H1 (cell line): Measurements from ENCODE around the gene RNASE12. TPM values are rescaled to one million over a fixed set of nuclear protein-coding genes. Genes with fewer than 3 reads are reported as not detected.

Source experiments
- CTCF ChIA-PET: fragments of 300-600 bp; sonication (Branson Sonifier 250); formaldehyde crosslinking; loops from one replicate; lab custom pipeline; 2021; ENCODE audit not compliant: partially characterized antibody; lab: Charles Lee
- POLR2A ChIA-PET: fragments of 300-600 bp; sonication (Branson Sonifier 250); formaldehyde crosslinking; loops from one replicate; lab custom pipeline; 2021; ENCODE audit warnings: inconsistent platforms; ENCODE audit not compliant: partially characterized antibody; lab: Charles Lee
- DNase-seq, 2 experiments: peaks; one replicate each; pipeline versions ENCODE4 v3.0.0 to v3.0.0-alpha.2; 2010 to 2022; ENCODE audit warnings: low spot score in 2 of 2, low read depth in 1 of 2, mixed read lengths in 1 of 2
- FAIRE-seq: peaks from 2 replicates; lab custom pipeline; 2011; peaks lifted over from hg19 to GRCh38; lab: Jason Lieb, UNC
- H2AFZ ChIP-seq: 2 replicates; pipeline ENCODE4 v1.8.1; 2012; ENCODE audit warnings: low read length, inconsistent platforms
- H2AK5ac ChIP-seq: 2 replicates; pipeline ENCODE4 v1.6.1; 2013; ENCODE audit warnings: low read depth, low read length
- H2BK120ac ChIP-seq: replicated peaks from 2 replicates; pipeline ENCODE3; 2013; ENCODE audit warnings: low read depth, low read length, inconsistent platforms
- H2BK12ac ChIP-seq: 2 replicates; pipeline ENCODE4 v1.6.1; 2013; ENCODE audit warnings: low read depth, low read length
- H2BK15ac ChIP-seq: 2 replicates; pipeline ENCODE4 v1.6.1; 2013; ENCODE audit warnings: low read length
- H2BK20ac ChIP-seq: 2 replicates; pipeline ENCODE4 v1.6.1; 2013; ENCODE audit warnings: low read length
- H2BK5ac ChIP-seq: 2 replicates; pipeline ENCODE4 v1.6.1; 2013; ENCODE audit warnings: low read depth, low read length
- H3K14ac ChIP-seq: 2 replicates; pipeline ENCODE4 v1.6.1; 2013; ENCODE audit warnings: inconsistent platforms; ENCODE audit not compliant: insufficient read length
- H3K18ac ChIP-seq: 2 replicates; pipeline ENCODE4 v1.6.1; 2013; ENCODE audit warnings: low read length; ENCODE audit errors: extremely low read depth
- H3K23ac ChIP-seq: 2 replicates; pipeline ENCODE4 v1.6.1; 2013; ENCODE audit warnings: inconsistent platforms; ENCODE audit not compliant: insufficient read length
- H3K23me2 ChIP-seq: 2 replicates; pipeline ENCODE4 v1.6.1; 2013; ENCODE audit warnings: low read depth, low read length
- H3K27ac ChIP-seq: 2 replicates; pipeline ENCODE4 v1.6.1; 2011; ENCODE audit warnings: low read depth, low read length, inconsistent platforms
- H3K27me3 ChIP-seq, 4 experiments: replicated peaks in 1 of 4; 1 replicate in 1 of 4; 2 replicates in 3 of 4; pipeline versions ENCODE4 v1.6.1 to v1.8.1; 2011 to 2013; ENCODE audit warnings: low read length in 3 of 4, mild to moderate bottlenecking in 3 of 4, inconsistent platforms in 2 of 4, mixed read lengths in 2 of 4, moderate library complexity in 1 of 4; ENCODE audit not compliant: control insufficient read depth in 3 of 4, insufficient read depth in 3 of 4; ENCODE audit errors: extremely low read depth in 1 of 4
- H3K36me3 ChIP-seq, 4 experiments: 2 replicates each; pipeline versions ENCODE4 v1.6.1 to v1.8.1; 2011 to 2013; ENCODE audit warnings: mild to moderate bottlenecking in 4 of 4, low read length in 3 of 4, moderate library complexity in 2 of 4, control low read depth in 1 of 4, inconsistent platforms in 1 of 4; ENCODE audit not compliant: insufficient read depth in 4 of 4, control insufficient read depth in 2 of 4
- H3K4ac ChIP-seq: replicated peaks from 2 replicates; pipeline ENCODE3; 2013; ENCODE audit warnings: low read length, low read depth, mixed read lengths, inconsistent platforms; ENCODE audit not compliant: insufficient read length
- H3K4me1 ChIP-seq, 4 experiments: replicated peaks in 1 of 4; 1 replicate in 1 of 4; 2 replicates in 3 of 4; pipeline versions ENCODE4 v1.6.1 to v1.8.1; 2011 to 2013; ENCODE audit warnings: low read length in 3 of 4, inconsistent platforms in 2 of 4, mixed read lengths in 1 of 4; ENCODE audit not compliant: insufficient read depth in 4 of 4, control insufficient read depth in 3 of 4
- H3K4me2 ChIP-seq, 2 experiments: 2 replicates each; pipeline versions ENCODE4 v1.6.1 to v1.8.1; 2011 to 2013; ENCODE audit warnings: low read depth in 2 of 2, low read length in 2 of 2, control low read depth in 1 of 2, inconsistent platforms in 1 of 2, mild to moderate bottlenecking in 1 of 2; ENCODE audit not compliant: insufficient read depth in 1 of 2
- H3K4me3 ChIP-seq, 4 experiments: fragments of 200-600, 300-600 bp in 1 of 4; sonication (generic), shearing (Covaris generic), sonication (Bioruptor Twin) in 1 of 4; 2 replicates each; pipeline versions ENCODE4 v1.5.1 to v1.8.1; 2011 to 2016; ENCODE audit warnings: low read length in 4 of 4, low read depth in 3 of 4, control low read depth in 2 of 4, inconsistent platforms in 2 of 4, mild to moderate bottlenecking in 2 of 4, mixed read lengths in 1 of 4, moderate library complexity in 1 of 4; ENCODE audit not compliant: insufficient read depth in 2 of 4; ENCODE audit errors: extremely low read depth in 1 of 4
- H3K56ac ChIP-seq: replicated peaks from 2 replicates; pipeline ENCODE3; 2013; ENCODE audit warnings: low read depth, mild to moderate bottlenecking, mixed read lengths, low read length, inconsistent platforms; ENCODE audit not compliant: insufficient read length
- H3K79me1 ChIP-seq: 2 replicates; pipeline ENCODE4 v1.6.1; 2013; ENCODE audit warnings: low read depth, low read length, control low read depth
- H3K79me2 ChIP-seq, 2 experiments: 2 replicates each; pipeline versions ENCODE4 v1.6.1 to v1.8.1; 2012 to 2013; ENCODE audit warnings: low read length in 2 of 2, mild to moderate bottlenecking in 2 of 2, inconsistent platforms in 1 of 2; ENCODE audit not compliant: insufficient read depth in 2 of 2, control insufficient read depth in 1 of 2
- H3K9ac ChIP-seq, 4 experiments: replicated peaks in 1 of 4; 1 replicate in 1 of 4; 2 replicates in 3 of 4; pipeline versions ENCODE4 v1.6.1 to v1.8.1; 2011 to 2013; ENCODE audit warnings: low read depth in 3 of 4, low read length in 3 of 4, control low read depth in 2 of 4, mild to moderate bottlenecking in 2 of 4, moderate library complexity in 2 of 4, inconsistent platforms in 1 of 4; ENCODE audit errors: extremely low read depth in 1 of 4
- H3K9me3 ChIP-seq, 2 experiments: 2 replicates each; pipeline versions ENCODE4 v1.6.1 to v1.8.1; 2012 to 2013; ENCODE audit warnings: mild to moderate bottlenecking in 2 of 2, moderate library complexity in 2 of 2, control low read depth in 1 of 2, inconsistent platforms in 1 of 2, low read depth in 1 of 2, low read length in 1 of 2, mixed read lengths in 1 of 2; ENCODE audit not compliant: insufficient read depth in 2 of 2
- H4K20me1 ChIP-seq, 2 experiments: replicated peaks in 1 of 2; 2 replicates each; pipeline versions ENCODE3 to v1.8.1; 2011 to 2013; ENCODE audit warnings: inconsistent platforms in 2 of 2, low read length in 2 of 2, mild to moderate bottlenecking in 1 of 2; ENCODE audit not compliant: insufficient read depth in 2 of 2, control insufficient read depth in 1 of 2
- H4K5ac ChIP-seq: 2 replicates; pipeline ENCODE4 v1.6.1; 2013; ENCODE audit warnings: low read length, low read depth, mixed read lengths, inconsistent platforms; ENCODE audit not compliant: insufficient read length
- H4K8ac ChIP-seq: 2 replicates; pipeline ENCODE4 v1.8.0; 2013; ENCODE audit warnings: mild to moderate bottlenecking, moderate library complexity, low read length, inconsistent platforms; ENCODE audit not compliant: insufficient read depth; ENCODE audit errors: extremely low read depth
- H4K91ac ChIP-seq: replicated peaks from 2 replicates; pipeline ENCODE3; 2013; ENCODE audit warnings: low read length, mixed read lengths, inconsistent platforms; ENCODE audit not compliant: insufficient read length
- BRCA1 ChIP-seq: IDR thresholded peaks from 2 replicates; pipeline ENCODE4 v1.6.1; 2012; ENCODE audit warnings: low read depth, low read length, improper control_type of control experiment
- CBX8 ChIP-seq: fragments of 300-800, 300-1000 bp; sonication (generic); IDR thresholded peaks from 2 replicates; pipeline ENCODE4 v1.7.1; 2016; ENCODE audit warnings: low read depth, low read length, borderline replicate concordance
- CEBPB ChIP-seq: IDR thresholded peaks from 2 replicates; pipeline ENCODE4 v1.6.1; 2012; ENCODE audit warnings: low read depth, low read length
- CHD1 ChIP-seq: IDR thresholded peaks from 2 replicates; pipeline ENCODE4 v1.6.1; 2012; ENCODE audit warnings: low read depth, low read length, improper control_type of control experiment
- CHD2 ChIP-seq: IDR thresholded peaks from 2 replicates; pipeline ENCODE4 v1.6.1; 2012; ENCODE audit warnings: low read length, improper control_type of control experiment
- CREB1 ChIP-seq: IDR thresholded peaks from 2 replicates; pipeline ENCODE4 v1.6.1; 2012; ENCODE audit warnings: inconsistent platforms
- JUND ChIP-seq: IDR thresholded peaks from 2 replicates; pipeline ENCODE4 v1.6.1; 2011; ENCODE audit warnings: mild to moderate bottlenecking, improper control_type of control experiment, low read length
- NANOG ChIP-seq: IDR thresholded peaks from 2 replicates; pipeline ENCODE4 v1.6.1; 2011; ENCODE audit warnings: low read length, low read depth, mild to moderate bottlenecking, inconsistent platforms; ENCODE audit not compliant: insufficient read depth, poor library complexity, severe bottlenecking
- TCF12 ChIP-seq: IDR thresholded peaks from 2 replicates; pipeline ENCODE4 v1.6.1; 2011; ENCODE audit warnings: low read depth, mild to moderate bottlenecking, low read length
- WGBS, 2 experiments: shearing (Covaris generic) in 1 of 2; methylation state at CpG; one replicate each; pipeline versions ENCODE4 v1.1.6 to v1.1.7; 2013 to 2015; ENCODE audit warnings: low lambda C conversion rate in 2 of 2, mixed read lengths in 2 of 2, inconsistent platforms in 1 of 2, low coverage in 1 of 2, missing lambda C conversion rate in 1 of 2; ENCODE audit not compliant: insufficient replicate concordance in 2 of 2, insufficient coverage in 1 of 2, insufficient read length in 1 of 2; ENCODE audit errors: extremely low coverage in 1 of 2, missing lambda C conversion rate in 1 of 2; 5-methylcytosine and 5-hydroxymethylcytosine counted together
- polyA plus RNA-seq, 7 experiments: library from polyadenylated mRNA; depleted of rRNA in 3 of 7; stranded (reverse) in 5 of 7; unstranded in 2 of 7; fragments of >200 nt in 5 of 7; fragments of 200-250 nt in 2 of 7; gene quantifications; 1 replicate in 5 of 7; 2 replicates in 1 of 7; 4 replicates in 1 of 7; pipeline versions ENCODE4 v1.2.1 to v1.2.3, GENCODE V29; 2011 to 2013; ENCODE audit warnings: missing spikeins in 2 of 7, mixed read lengths in 2 of 7
- total RNA-seq: library from RNA; stranded (reverse); fragmentation: NEBNext Ultra II Directional; extraction: Animal tissue kit (Norgen Biotek cat#: 25700); gene quantifications from 2 replicates; pipeline ENCODE4 v1.2.1, GENCODE V29; 2021
- TF ChIP-seq, protein P1 (sequence below): IDR thresholded peaks from 2 replicates; pipeline ENCODE4 v1.6.1; 2012; ENCODE audit warnings: inconsistent platforms
- TF ChIP-seq, protein P2 (sequence below): IDR thresholded peaks from 2 replicates; pipeline ENCODE4 v1.6.1; 2011; ENCODE audit warnings: low read depth, mild to moderate bottlenecking, low read length; ENCODE audit not compliant: insufficient read depth

RNASE12 gene
- total and polyA plus RNA-seq, 2 of the 8 experiments (the other 6 are each of a cell fraction or from before 2014, with no cell fraction given): not detected

DNA sequence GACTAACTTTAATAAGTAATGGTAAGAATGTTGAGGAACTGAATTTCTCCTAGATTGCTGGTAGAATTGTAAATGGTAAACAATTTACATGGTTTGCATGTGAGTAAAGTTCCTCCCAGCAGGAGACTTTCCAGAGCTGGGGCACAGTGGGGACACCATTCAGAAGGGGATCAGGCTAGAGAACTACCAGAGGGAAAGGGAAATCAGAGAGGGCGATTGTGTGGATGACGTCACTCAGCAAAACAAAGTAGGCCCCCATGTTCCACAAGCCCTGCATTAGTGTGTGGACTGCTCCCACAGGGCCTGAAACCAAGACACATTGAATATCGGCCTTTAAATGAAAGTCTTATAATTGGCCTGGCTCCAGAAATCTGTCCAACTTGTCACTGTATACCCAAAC lies 12.9 kb downstream of the RNASE12 start:
- Histone ChIP-seq H2BK20ac (peak overlapping the region; percentile 98; the same call in 1 of the 2 replicates), H2BK120ac (peak overlapping the region; percentile 94), H3K27me3 (no peaks in the 10 kb centered on the region), H3K79me2 (no peaks in the 10 kb centered on the region), H3K23ac (no peak overlapping the region), H2BK15ac (no peak overlapping the region), H3K79me1 (no peaks in the 10 kb centered on the region), H4K5ac (peak overlapping the region; percentile 68), H3K23me2 (no peaks in the 10 kb centered on the region; the same call in 1 of the 2 replicates), H3K9me3 (no peaks in the 10 kb centered on the region), H3K14ac (no peak overlapping the region), H3K36me3 (no peaks in the 10 kb centered on the region), H4K20me1 (no peaks in the 10 kb centered on the region), H3K4me1 (peaks cover 10 to 21% (median 15%) of the 10 kb centered on the region in 4 experiments), H2BK12ac (peak overlapping the region; percentile 96), H3K27ac (peak overlapping the region; percentile 74), H3K4ac (no peak overlapping the region), H3K56ac (no peak overlapping the region), H2AFZ (no peak overlapping the region), H2AK5ac (peak overlapping the region; percentile 57; the same call in 1 of the 2 replicates), H3K4me2 (peak overlapping the region; percentile 5 to 44; a peak in 2 of 4 replicates), H4K8ac (no peak overlapping the region), H4K91ac (no peak overlapping the region), H2BK5ac (peak overlapping the region; percentile 98), H3K9ac (no peak overlapping the region), H3K18ac (no peak overlapping the region), H3K4me3 (peak overlapping the region in 1 of 4 experiments; percentile 38; a peak in 1 of 8 replicates)
- 2% methylated on average over 3 of the region's 3 CpGs; no CpG with 5 or more reads in 1 of the 2 experiments for WGBS, 2 experiments
- peak; percentile 59 to 73 for DNase-seq
- CTCF ChIA-PET: interaction anchor here (3.6 kb wide), 1 partner anchor 28 kb away, joined by 14 read pairs; no protein-coding TSS in a partner anchor
- POLR2A ChIA-PET: interaction anchor here (1.2 to 1.6 kb wide), 3 partner anchors 9 to 117 kb away, joined by 3 to 7 read pairs (median 3); partner anchors contain the start of genes PIP4P1, PNP and RNASE11
- FAIRE-seq: peak; percentile 97
- TF ChIP-seq CHD2 (0 out of 2 replicates have a peak, but pooled peaks have one; percentile 17), BRCA1 (no peak; the same call in 1 of the 2 replicates), CREB1 (peak; percentile 84), CBX8 (no peak), TCF12 (0 out of 2 replicates have a peak, but pooled peaks have one; percentile 33), CEBPB (peak; percentile 22; the same call in 1 of the 2 replicates), CHD1 (no peak), NANOG (peak; percentile 80), JUND (peak; percentile 98)
- TF ChIP-seq, protein P1, sequence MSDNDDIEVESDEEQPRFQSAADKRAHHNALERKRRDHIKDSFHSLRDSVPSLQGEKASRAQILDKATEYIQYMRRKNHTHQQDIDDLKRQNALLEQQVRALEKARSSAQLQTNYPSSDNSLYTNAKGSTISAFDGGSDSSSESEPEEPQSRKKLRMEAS: peak; percentile 20; the same call in 1 of the 2 replicates
- TF ChIP-seq, protein P2, sequence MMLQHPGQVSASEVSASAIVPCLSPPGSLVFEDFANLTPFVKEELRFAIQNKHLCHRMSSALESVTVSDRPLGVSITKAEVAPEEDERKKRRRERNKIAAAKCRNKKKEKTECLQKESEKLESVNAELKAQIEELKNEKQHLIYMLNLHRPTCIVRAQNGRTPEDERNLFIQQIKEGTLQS: no peak
